A549 (cell line): ENCODE results near the gene INKA2. TPM values are rescaled to one million over a fixed set of nuclear protein-coding genes. Genes with fewer than 3 reads are reported as not detected.

ENCODE experiments used
- ATAC-seq, 2 experiments: fragments of 200-7000 bp in 1 of 2; fragments of >200 bp in 1 of 2; cut with Nextera tagmentation in 1 of 2; cut with Tn5 transposase in 1 of 2; 3 replicates each; pipeline versions ENCODE4 v1.8.0 to v1.9.1; 2018 to 2020; ENCODE audit warnings: mild to moderate bottlenecking in 1 of 2, moderate library complexity in 1 of 2
- CTCF ChIA-PET: fragments of 300-600 bp; sonication (Branson Sonifier 250); formaldehyde crosslinking; extraction: SDS; loops from one replicate; lab custom pipeline; 2021; ENCODE audit warnings: antibody characterized with exemption, inconsistent platforms; lab: Yijun Ruan, JAX
- POLR2A ChIA-PET: fragments of 350-600 bp; formaldehyde crosslinking; extraction: SDS; loops from one replicate; lab custom pipeline; 2021; ENCODE audit warnings: antibody characterized with exemption, inconsistent platforms; lab: Yijun Ruan, JAX
- DNase-seq, 2 experiments: peaks; one replicate each; pipeline versions ENCODE4 v3.0.0 to v3.0.0-alpha.2; 2011 to 2016; ENCODE audit warnings: low read depth in 1 of 2, low spot score in 1 of 2
- FAIRE-seq: peaks from 2 replicates; lab custom pipeline; 2011; peaks lifted over from hg19 to GRCh38; lab: Jason Lieb, UNC
- H3K27ac ChIP-seq, 2 experiments: fragments of >200 bp; sonication (Bioruptor Twin); formaldehyde crosslinking; 3 replicates each; pipeline ENCODE4 v1.5.1; 2016 to 2017
- H3K4me1 ChIP-seq: fragments of >200 bp; sonication (Bioruptor Twin); formaldehyde crosslinking; 3 replicates; pipeline ENCODE4 v1.6.1; 2016
- H3K4me2 ChIP-seq: fragments of >200 bp; sonication (Bioruptor Twin); formaldehyde crosslinking; 3 replicates; pipeline ENCODE4 v1.6.1; 2016
- H3K4me3 ChIP-seq: fragments of >200 bp; sonication (Bioruptor Twin); formaldehyde crosslinking; 3 replicates; pipeline ENCODE4 v1.5.1; 2016
- H3K9me3 ChIP-seq: fragments of >200 bp; sonication (Bioruptor Twin); formaldehyde crosslinking; 3 replicates; pipeline ENCODE4 v1.6.1; 2016
- BCL3 ChIP-seq: fragments of >200 bp; sonication (Bioruptor Twin); formaldehyde crosslinking; IDR thresholded peaks from 3 replicates; pipeline ENCODE4 v1.6.1; 2016
- BHLHE40 ChIP-seq: IDR thresholded peaks from 2 replicates; pipeline ENCODE4 v1.6.1; 2012; ENCODE audit warnings: low read depth, low read length, inconsistent platforms
- CBX2 ChIP-seq: fragments of 200-600 bp; sonication (generic); IDR thresholded peaks from 2 replicates; pipeline ENCODE4 v1.6.1; 2016; ENCODE audit warnings: low read depth, mild to moderate bottlenecking, borderline replicate concordance
- CBX8 ChIP-seq: fragments of 200-600 bp; sonication (generic); IDR thresholded peaks from 2 replicates; pipeline ENCODE4 v1.6.1; 2016
- CHD4 ChIP-seq: fragments of 200-600 bp; sonication (generic); IDR thresholded peaks from 2 replicates; pipeline ENCODE4 v1.6.1; 2016; ENCODE audit warnings: antibody characterized with exemption, mild to moderate bottlenecking, borderline replicate concordance
- E2F6 ChIP-seq: IDR thresholded peaks from 2 replicates; pipeline ENCODE4 v1.6.1; 2012; ENCODE audit warnings: low read depth, borderline replicate concordance
- EHMT2 ChIP-seq: fragments of 200-600 bp; sonication (generic); IDR thresholded peaks from 2 replicates; pipeline ENCODE4 v1.6.1; 2016; ENCODE audit warnings: antibody characterized with exemption, low read depth, mild to moderate bottlenecking, moderate library complexity
- GATA3 ChIP-seq: IDR thresholded peaks from 2 replicates; pipeline ENCODE4 v1.6.1; 2012; ENCODE audit warnings: borderline replicate concordance
- HDAC2 ChIP-seq: fragments of 200-600 bp; sonication (generic); IDR thresholded peaks from 2 replicates; pipeline ENCODE4 v1.6.1; 2016
- HEYL ChIP-seq: fragments of 250-450 bp; sonication (Bioruptor Pico); IDR thresholded peaks from 2 replicates; pipeline ENCODE4 v1.8.0; 2021; ENCODE audit warnings: mild to moderate bottlenecking, moderate library complexity
- HMGXB4 ChIP-seq: fragments of 250-450 bp; sonication (Bioruptor Pico); IDR thresholded peaks from 2 replicates; pipeline ENCODE4 v1.5.0; 2021; ENCODE audit warnings: mild to moderate bottlenecking, moderate library complexity, borderline replicate concordance
- KDM1A ChIP-seq: fragments of 200-600 bp; sonication (generic); IDR thresholded peaks from 2 replicates; pipeline ENCODE4 v1.6.1; 2016; ENCODE audit warnings: low read depth, mild to moderate bottlenecking
- MYC ChIP-seq: IDR thresholded peaks from 2 replicates; pipeline ENCODE4 v1.6.1; 2012; ENCODE audit warnings: mild to moderate bottlenecking, inconsistent platforms, low read length, improper control_type of control experiment, borderline replicate concordance
- NFE2L2 ChIP-seq: fragments of 150-350 bp; conservative IDR thresholded peaks from 2 replicates; pipeline ENCODE4 v1.6.1; 2014; ENCODE audit warnings: low read length
- NPAS2 ChIP-seq: fragments of 250-450 bp; sonication (Bioruptor Pico); IDR thresholded peaks from 2 replicates; pipeline ENCODE4 v1.8.0; 2022; ENCODE audit warnings: mild to moderate bottlenecking, moderate library complexity, borderline replicate concordance
- NR3C1 ChIP-seq: fragments of >200 bp; sonication (Bioruptor Twin); formaldehyde crosslinking; IDR thresholded peaks from 3 replicates; pipeline ENCODE4 v1.6.1; 2017
- PBX3 ChIP-seq: IDR thresholded peaks from 2 replicates; pipeline ENCODE4 v1.6.1; 2012
- POLR2A ChIP-seq: IDR thresholded peaks from 2 replicates; pipeline ENCODE4 v1.6.1; 2012; ENCODE audit warnings: mild to moderate bottlenecking, low read length
- RARB ChIP-seq: fragments of 250-450 bp; sonication (Bioruptor Pico); IDR thresholded peaks from 2 replicates; pipeline ENCODE4 v1.8.0; 2021; ENCODE audit warnings: mild to moderate bottlenecking, moderate library complexity
- RNF2 ChIP-seq: fragments of 200-600 bp; sonication (generic); IDR thresholded peaks from 2 replicates; pipeline ENCODE4 v1.6.1; 2016; ENCODE audit warnings: low read depth, mild to moderate bottlenecking, antibody characterized with exemption, moderate library complexity, borderline replicate concordance
- SMC3 ChIP-seq: fragments of >200 bp; sonication (Bioruptor Twin); formaldehyde crosslinking; IDR thresholded peaks from 3 replicates; pipeline ENCODE4 v1.6.1; 2018; ENCODE audit warnings: inconsistent platforms
- TFCP2L1 ChIP-seq: fragments of 250-450 bp; sonication (Bioruptor Pico); IDR thresholded peaks from 2 replicates; pipeline ENCODE4 v1.5.0; 2021; ENCODE audit warnings: mild to moderate bottlenecking
- ZC3H11A ChIP-seq: fragments of 450-650 bp; IDR thresholded peaks from 2 replicates; pipeline ENCODE4 v1.6.1; 2014; ENCODE audit warnings: antibody characterized with exemption, mild to moderate bottlenecking
- ZNF302 ChIP-seq: fragments of 250-450 bp; sonication (Bioruptor Pico); IDR thresholded peaks from 2 replicates; pipeline ENCODE4 v1.9.0; 2021; ENCODE audit warnings: inconsistent platforms, mild to moderate bottlenecking, moderate library complexity
- ZSCAN20 ChIP-seq: fragments of 250-450 bp; sonication (Bioruptor Pico); IDR thresholded peaks from 2 replicates; pipeline ENCODE4 v1.8.0; 2022; ENCODE audit warnings: mild to moderate bottlenecking, moderate library complexity
- WGBS: methylation state at CpG from one replicate; pipeline ENCODE4 v1.1.6; 2017; ENCODE audit errors: missing lambda C conversion rate; 5-methylcytosine and 5-hydroxymethylcytosine counted together
- polyA plus RNA-seq, 4 experiments: library from polyadenylated mRNA; depleted of rRNA in 3 of 4; stranded (reverse); fragments of >200 nt; fragmentation: RNase III in 1 of 4; extraction: RNeasy Plus Mini Kit Qiagen cat#74134 plus additional on column Dnase treatment in 1 of 4; gene quantifications; 2 replicates in 3 of 4; 3 replicates in 1 of 4; pipeline ENCODE4 v1.2.3, GENCODE V29; 2011 to 2017

Gene INKA2
- polyA plus RNA-seq, 2 of the 4 experiments (the other 2 are of a cell fraction) = 1.2 to 1.3 TPM

GRCh38 chr1:111707906-111708305, 31.3 kb downstream of the INKA2 start:
- ChIA-PET CTCF (interaction anchor here (1.5 kb wide), 1 partner anchor 226 kb away, joined by 3 read pairs; no protein-coding TSS in a partner anchor), POLR2A (no interaction called here)
- Histone ChIP-seq H3K4me1 (no peaks in the 10 kb centered on the region), H3K4me3 (no peak overlapping the region), H3K4me2 (no peak overlapping the region), H3K9me3 (no peaks in the 10 kb centered on the region), H3K27ac (no peak overlapping the region)
- 56% methylated on average over 9 of the region's 9 CpGs for WGBS
- ATAC-seq = no peak
- TF ChIP-seq CHD4 (no peak), HMGXB4 (CRISPR knock-in tag) (no peak)
- no peak for DNase-seq
- no peak for FAIRE-seq

GRCh38 chr1:111706921-111707320, 32.3 kb downstream of the INKA2 start:
- Histone ChIP-seq H3K4me1 (no peaks in the 10 kb centered on the region), H3K4me3 (no peak overlapping the region), H3K9me3 (no peaks in the 10 kb centered on the region), H3K4me2 (no peak overlapping the region), H3K27ac (no peak overlapping the region)
- ATAC-seq (no peak), DNase-seq (no peak), FAIRE-seq (no peak)
- CTCF ChIA-PET = interaction anchor here (1.0 to 1.5 kb wide), 2 partner anchors 8 to 225 kb away, joined by 3 read pairs; no protein-coding TSS in a partner anchor
- no peak for TF ChIP-seq ZSCAN20 (CRISPR knock-in tag)
- TF ChIP-seq E2F6 = no peak
- no peak for TF ChIP-seq CBX2
- no peak for TF ChIP-seq PBX3
- TF ChIP-seq NPAS2 = no peak
- no peak for TF ChIP-seq HEYL (CRISPR knock-in tag)
- no peak for TF ChIP-seq CBX8
- TF ChIP-seq ZC3H11A = no peak
- POLR2A ChIA-PET = no interaction called here
- 87% methylated on average over 2 of the region's 2 CpGs for WGBS

- no peak overlapping the region for H3K4me2 ChIP-seq
- no peaks in the 10 kb centered on the region for H3K4me1 ChIP-seq
- H3K4me3 ChIP-seq = no peak overlapping the region
- CTCF ChIA-PET = interaction anchor here (0.6 to 2.2 kb wide), 3 partner anchors 9 to 122 kb away, joined by 3 to 7 read pairs (median 3); no protein-coding TSS in a partner anchor
- FAIRE-seq = no peak
- DNase-seq = no peak
- no peak for TF ChIP-seq SMC3
- TF ChIP-seq, all 56 proteins: peak for 0
- no peak for ATAC-seq
- WGBS = 90% methylated on average over 3 of the region's 3 CpGs
- POLR2A ChIA-PET = no interaction called here
- H3K27ac ChIP-seq = no peak overlapping the region
- H3K9me3 ChIP-seq = no peaks in the 10 kb centered on the region
Observed at GRCh38 chr1:111705841-111706240, 33.4 kb downstream of the INKA2 start.

GRCh38 chr1:111704776-111705175, 34.4 kb downstream of the INKA2 start:
- no peak overlapping the region for H3K4me2 ChIP-seq
- DNase-seq (no peak), FAIRE-seq (no peak), ATAC-seq (no peak)
- H3K4me3 ChIP-seq = no peak overlapping the region
- ChIA-PET POLR2A (interaction anchor here (1.0 kb wide), 1 partner anchor 50 kb away, joined by 3 read pairs; no protein-coding TSS in a partner anchor), CTCF (interaction anchor here (1.3 to 2.2 kb wide), 2 partner anchors 10 to 65 kb away, joined by 3 to 7 read pairs; no protein-coding TSS in a partner anchor)
- no peaks in the 10 kb centered on the region for H3K9me3 ChIP-seq
- no peak overlapping the region for H3K27ac ChIP-seq
- H3K4me1 ChIP-seq = no peaks in the 10 kb centered on the region
- TF ChIP-seq ZNF302 (CRISPR knock-in tag) (no peak), TFCP2L1 (no peak), GATA3 (no peak), MYC (no peak), RNF2 (no peak), HMGXB4 (CRISPR knock-in tag) (no peak), BHLHE40 (no peak), HDAC2 (no peak), EHMT2 (no peak), BCL3 (no peak), SMC3 (no peak), KDM1A (no peak), NR3C1 (no peak), POLR2A (no peak), NPAS2 (no peak), RARB (CRISPR knock-in tag) (no peak), NFE2L2 (no peak)
